PC-3 (cell line): Measurements from ENCODE around the gene TREML4. TPM values are rescaled to one million over a fixed set of nuclear protein-coding genes. Genes with fewer than 3 reads are reported as not detected.

Experiments
- ATAC-seq: fragments of 200-7000 bp; cut with Tn5 transposase; 2 replicates; pipeline ENCODE4 v1.9.1; 2020; ENCODE audit warnings: mild to moderate bottlenecking, moderate library complexity
- BruUV-seq: library from RNA; stranded (reverse); fragments of 400-500 nt; replicated peaks from 2 replicates; lab custom pipeline; 2021; lab: Mats Ljungman, UMichigan
- CTCF ChIA-PET: fragments of 300-600 bp; sonication (Branson Sonifier 250); formaldehyde crosslinking; loops from one replicate; lab custom pipeline; 2022; ENCODE audit warnings: antibody characterized with exemption; lab: Charles Lee
- POLR2A ChIA-PET: fragments of 300-600 bp; sonication (Branson Sonifier 250); formaldehyde crosslinking; loops from one replicate; lab custom pipeline; 2022; ENCODE audit warnings: antibody characterized with exemption; ENCODE audit not compliant: unreplicated experiment; lab: Charles Lee
- DNase-seq: peaks from one replicate; pipeline ENCODE4 v3.0.0-alpha.2; 2015
- H2AFZ ChIP-seq: fragments of 300-600 bp; sonication (generic); 2 replicates; pipeline ENCODE4 v1.6.0; 2016; ENCODE audit warnings: antibody characterized with exemption, low read length
- H3F3A ChIP-seq: fragments of 300-600 bp; sonication (generic); one replicate; pipeline ENCODE4 v1.6.0; 2017; ENCODE audit warnings: antibody characterized with exemption, low read length, control low read depth, mild to moderate bottlenecking; ENCODE audit not compliant: unreplicated experiment
- H3K27ac ChIP-seq: fragments of 300-600 bp; sonication (generic); 2 replicates; pipeline ENCODE4 v1.5.1; 2016; ENCODE audit warnings: mild to moderate bottlenecking, low read length
- H3K27me3 ChIP-seq: fragments of 300-600 bp; sonication (generic); 2 replicates; pipeline ENCODE4 v1.6.1; 2016; ENCODE audit warnings: low read length, mixed read lengths
- H3K36me3 ChIP-seq: fragments of 300-600 bp; sonication (generic); 2 replicates; pipeline ENCODE4 v1.6.1; 2016; ENCODE audit warnings: low read depth, mixed run types, low read length, mixed read lengths
- H3K4me1 ChIP-seq: fragments of 300-600 bp; sonication (generic); 2 replicates; pipeline ENCODE4 v1.5.1; 2016; ENCODE audit warnings: low read length; ENCODE audit not compliant: insufficient read depth
- H3K4me2 ChIP-seq: fragments of 300-600 bp; sonication (generic); 2 replicates; pipeline ENCODE4 v1.6.0; 2016; ENCODE audit warnings: low read length
- H3K4me3 ChIP-seq: fragments of 300-600 bp; sonication (generic); 2 replicates; pipeline ENCODE4 v1.5.1; 2016; ENCODE audit warnings: mild to moderate bottlenecking, low read length, mixed read lengths
- H3K79me2 ChIP-seq: fragments of 300-600 bp; sonication (generic); 2 replicates; pipeline ENCODE4 v1.6.1; 2017; ENCODE audit warnings: low read length, mixed read lengths
- H3K9ac ChIP-seq: fragments of 300-600 bp; sonication (generic); 2 replicates; pipeline ENCODE4 v1.6.0; 2016; ENCODE audit warnings: mild to moderate bottlenecking, low read length
- H3K9me2 ChIP-seq: fragments of 300-600 bp; sonication (generic); replicated peaks from 2 replicates; pipeline ENCODE4 v1.6.1; 2016; ENCODE audit warnings: mixed run types, low read length, mixed read lengths
- H3K9me3 ChIP-seq: fragments of 300-600 bp; sonication (generic); 2 replicates; pipeline ENCODE4 v1.6.1; 2016; ENCODE audit warnings: low read length, mixed read lengths
- H4K20me1 ChIP-seq: fragments of 300-600 bp; sonication (generic); 2 replicates; pipeline ENCODE4 v1.6.1; 2016; ENCODE audit warnings: low read length, mixed read lengths
- CTCF ChIP-seq: fragments of 300-600 bp; sonication (generic); conservative IDR thresholded peaks from 2 replicates; pipeline ENCODE4 v1.5.1; 2017; ENCODE audit warnings: antibody characterized with exemption, low read depth, mild to moderate bottlenecking, low read length
- EZH2 ChIP-seq: fragments of 300-600 bp; sonication (generic); IDR thresholded peaks from one replicate; pipeline ENCODE4 v1.6.1; 2017; ENCODE audit warnings: antibody characterized with exemption, mild to moderate bottlenecking, low read length; ENCODE audit not compliant: unreplicated experiment
- EZH2phosphoT487 ChIP-seq: fragments of 300-600 bp; sonication (generic); IDR thresholded peaks from 2 replicates; pipeline ENCODE4 v1.6.1; 2018; ENCODE audit warnings: mild to moderate bottlenecking, antibody characterized with exemption, low read length, borderline replicate concordance
- intact Hi-C: fragments of 100-400 bp; cut with micrococcal nuclease; formaldehyde crosslinking; loops from 2 replicates; pipeline ENCODE4 v1.9.0; 2023
- total RNA-seq: library from RNA; depleted of rRNA; stranded (reverse); fragments of >200 nt; gene quantifications from 2 replicates; pipeline ENCODE4 v1.2.3, GENCODE V29; 2014

The TREML4 gene
- total RNA-seq, 1 experiment from 2014 or later, result not detected

DNA sequence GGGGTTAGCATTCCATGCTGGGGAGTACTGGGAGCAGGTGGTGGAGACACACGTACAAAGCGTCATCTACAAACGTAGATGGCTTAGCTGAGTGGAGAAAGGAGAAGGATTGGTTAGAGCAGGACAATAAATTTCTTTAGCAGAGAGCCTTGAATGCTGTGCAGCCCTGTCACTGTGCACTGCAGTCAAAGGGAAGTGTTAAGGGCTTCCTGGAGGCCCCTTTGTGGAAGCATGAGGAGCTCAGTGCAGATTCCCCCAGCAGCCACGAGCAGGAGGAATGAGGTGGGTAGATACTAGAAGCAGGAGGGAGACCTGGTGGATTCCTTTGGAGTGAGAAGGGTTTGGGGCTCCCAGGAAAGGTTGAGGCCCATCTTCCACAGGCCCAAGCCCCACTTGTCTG, 6.1 kb upstream of the TREML4 start:
- Histone ChIP-seq H3F3A (no peaks in the 10 kb centered on the region), H4K20me1 (no peaks in the 10 kb centered on the region), H3K79me2 (no peaks in the 10 kb centered on the region), H3K9ac (no peak overlapping the region), H3K4me2 (no peak overlapping the region), H3K4me3 (no peak overlapping the region), H3K27ac (no peak overlapping the region), H3K27me3 (peaks cover 14% of the 10 kb centered on the region; the same call in 1 of the 2 replicates), H3K36me3 (no peaks in the 10 kb centered on the region), H3K9me2 (no peaks in the 10 kb centered on the region), H3K4me1 (peaks cover 12% of the 10 kb centered on the region; the same call in 1 of the 2 replicates), H3K9me3 (no peaks in the 10 kb centered on the region), H2AFZ (no peak overlapping the region)
- TF ChIP-seq EZH2, result no peak
- TF ChIP-seq EZH2phosphoT487, result no peak
- TF ChIP-seq CTCF, result no peak
- CTCF ChIA-PET, result no interaction called here
- POLR2A ChIA-PET, result no interaction called here
- no TSS peak for BruUV-seq
- DNase-seq (no peak), ATAC-seq (no peak)
- intact Hi-C loops, result no loop called here

- H2AFZ ChIP-seq, result no peak overlapping the region
- intact Hi-C loops, result no loop called here
- no peaks in the 10 kb centered on the region for H4K20me1 ChIP-seq
- no peaks in the 10 kb centered on the region for H3K79me2 ChIP-seq
- TF ChIP-seq EZH2 (no peak), CTCF (no peak), EZH2phosphoT487 (no peak)
- no TSS peak for BruUV-seq
- peaks cover 12% of the 10 kb centered on the region; the same call in 1 of the 2 replicates for H3K4me1 ChIP-seq
- no peaks in the 10 kb centered on the region for H3K36me3 ChIP-seq
- no peak overlapping the region for H3K4me3 ChIP-seq
- peaks cover 19% of the 10 kb centered on the region; the same call in 1 of the 2 replicates for H3K27me3 ChIP-seq
- no peaks in the 10 kb centered on the region for H3K9me3 ChIP-seq
- H3K27ac ChIP-seq, result no peak overlapping the region
- H3K9ac ChIP-seq, result no peak overlapping the region
- no peaks in the 10 kb centered on the region for H3F3A ChIP-seq
- ChIA-PET POLR2A (no interaction called here), CTCF (no interaction called here)
- ATAC-seq (no peak), DNase-seq (no peak)
- H3K4me2 ChIP-seq, result no peak overlapping the region
- H3K9me2 ChIP-seq, result no peaks in the 10 kb centered on the region
These were observed 5.6 kb upstream of the TREML4 start for GRCh38 chr6:41222513-41222912.

- intact Hi-C loops, result no loop called here
- CTCF ChIA-PET, result no interaction called here
- no TSS peak for BruUV-seq
These were observed 3.3 kb upstream of the TREML4 start for GRCh38 chr6:41224800-41225199.

More at GRCh38 chr6:41224800-41225199, 3.3 kb upstream of the TREML4 start:
- Histone ChIP-seq H3K36me3 (no peaks in the 10 kb centered on the region), H3K9me3 (no peaks in the 10 kb centered on the region), H2AFZ (no peak overlapping the region), H3K27ac (no peak overlapping the region), H3K9me2 (no peaks in the 10 kb centered on the region), H3F3A (no peaks in the 10 kb centered on the region), H3K4me3 (no peak overlapping the region), H3K4me1 (peaks cover 12% of the 10 kb centered on the region; the same call in 1 of the 2 replicates), H3K79me2 (no peaks in the 10 kb centered on the region), H3K4me2 (no peak overlapping the region), H3K27me3 (peaks cover 25% of the 10 kb centered on the region; the same call in 1 of the 2 replicates), H4K20me1 (no peaks in the 10 kb centered on the region), H3K9ac (no peak overlapping the region)
- ATAC-seq (no peak), DNase-seq (no peak)
- TF ChIP-seq EZH2, result no peak
- no peak for TF ChIP-seq CTCF
- TF ChIP-seq EZH2phosphoT487, result no peak
- POLR2A ChIA-PET, result no interaction called here
